ENCODE data around the gene BSPH1.
"Not testable (repeated sequence)": the region's sequence is repeated elsewhere in the genome, so short reads cannot be mapped to it uniquely, and the experiment has no call there.

Gene BSPH1

DNA sequence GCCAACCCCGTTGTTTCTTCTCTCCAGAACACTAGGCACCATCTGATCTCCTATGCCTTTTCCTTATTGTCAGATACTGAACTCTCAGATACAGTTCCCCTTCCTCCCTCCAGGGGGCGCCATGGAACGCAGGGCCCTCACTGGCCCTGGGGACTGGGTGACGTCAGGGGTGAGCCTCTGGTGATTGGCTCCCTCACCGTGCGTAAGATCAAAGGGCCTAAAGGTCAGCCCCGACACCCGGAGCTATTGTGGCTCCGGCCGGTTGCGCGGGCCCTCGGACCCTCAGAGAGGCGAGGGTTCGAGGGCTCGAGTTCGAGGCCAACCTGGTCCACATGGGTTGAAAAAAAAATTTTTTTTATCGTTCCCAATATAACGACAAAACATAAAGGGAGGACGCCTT is 63.4 kb downstream of the BSPH1 start:
- in situ Hi-C loops (cut with HindIII; ENCODE audit: low sequenced_read_pairs): not testable (repeated sequence)

DNA sequence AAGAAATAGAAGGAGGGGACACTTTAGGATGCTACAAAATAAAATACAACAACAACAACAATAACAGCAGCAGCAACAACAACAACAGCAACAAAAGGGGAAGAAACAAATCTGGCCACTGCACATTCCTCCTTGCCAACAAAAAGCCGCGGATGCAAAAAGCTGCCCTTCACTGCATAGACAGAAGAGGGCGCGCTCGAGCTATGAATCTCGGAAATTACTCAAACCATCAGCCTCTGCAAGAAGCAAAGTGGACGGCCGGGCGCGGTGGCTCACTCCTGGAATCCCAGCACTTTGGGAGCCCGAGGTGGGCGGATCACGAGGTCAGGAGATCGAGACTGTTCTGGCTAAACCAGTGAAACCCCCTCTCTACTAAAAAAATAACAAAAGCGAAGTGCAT is 71.9 kb downstream of the BSPH1 start:
- in situ Hi-C loops (cut with HindIII; ENCODE audit: low sequenced_read_pairs): not testable (repeated sequence)
